Neural cell (in vitro differentiated cells): ENCODE measurements around the gene PPM1N. TPM values are rescaled to one million over a fixed set of nuclear protein-coding genes. Genes with fewer than 3 reads are reported as not detected.

Source experiments
- H2AFZ ChIP-seq: fragments of 200-600, 300-800 bp; sonication (generic), shearing (Covaris generic); 2 replicates; pipeline ENCODE4 v1.6.0; 2014; ENCODE audit warnings: low read depth, mild to moderate bottlenecking, antibody characterized with exemption, low read length, moderate library complexity
- H3F3A ChIP-seq: fragments of 200-600 bp; shearing (Covaris generic); 2 replicates; pipeline ENCODE4 v1.6.1; 2016; ENCODE audit warnings: mild to moderate bottlenecking, moderate library complexity, mixed read lengths, antibody characterized with exemption, low read length; ENCODE audit not compliant: insufficient read depth, poor library complexity, severe bottlenecking
- H3K27ac ChIP-seq: fragments of 200-600, 300-800 bp; sonication (generic), shearing (Covaris generic); 2 replicates; pipeline ENCODE4 v1.5.1; 2014; ENCODE audit warnings: mild to moderate bottlenecking, low read length, moderate library complexity
- H3K27me3 ChIP-seq: fragments of 300-800, 200-600 bp; sonication (generic), shearing (Covaris generic); 2 replicates; pipeline ENCODE4 v1.6.0; 2014; ENCODE audit warnings: mild to moderate bottlenecking, low read depth, low read length, moderate library complexity; ENCODE audit not compliant: insufficient read depth
- H3K36me3 ChIP-seq: fragments of 300-800, 200-600 bp; sonication (generic), shearing (Covaris generic); 2 replicates; pipeline ENCODE4 v1.5.1; 2014; ENCODE audit warnings: mild to moderate bottlenecking, antibody characterized with exemption, low read length, moderate library complexity; ENCODE audit not compliant: insufficient read depth
- H3K4me2 ChIP-seq: fragments of 300-800, 200-600 bp; sonication (generic), shearing (Covaris generic); 2 replicates; pipeline ENCODE4 v1.6.0; 2014; ENCODE audit warnings: mild to moderate bottlenecking, low read length
- H3K4me3 ChIP-seq: fragments of 300-800, 200-600 bp; sonication (generic), shearing (Covaris generic); 2 replicates; pipeline ENCODE4 v1.5.1; 2014; ENCODE audit warnings: mild to moderate bottlenecking, low read length, moderate library complexity
- H3K79me2 ChIP-seq: fragments of 200-600 bp; shearing (Covaris generic); replicated peaks from 2 replicates; pipeline ENCODE4 v1.6.0; 2014; ENCODE audit warnings: mild to moderate bottlenecking, low read length, moderate library complexity; ENCODE audit not compliant: insufficient read depth
- H3K9ac ChIP-seq: fragments of 300-800, 200-600 bp; sonication (generic), shearing (Covaris generic); 2 replicates; pipeline ENCODE4 v1.6.1; 2016; ENCODE audit warnings: mild to moderate bottlenecking, low read length, mixed read lengths
- H3K9me2 ChIP-seq: fragments of 200-600 bp; shearing (Covaris generic); 2 replicates; pipeline ENCODE4 v1.6.1; 2016; ENCODE audit warnings: mild to moderate bottlenecking, low read length, mixed read lengths; ENCODE audit not compliant: insufficient read depth
- H3K9me3 ChIP-seq: fragments of 200-600, 300-800 bp; sonication (generic), shearing (Covaris generic); 2 replicates; pipeline ENCODE4 v1.6.1; 2016; ENCODE audit warnings: mild to moderate bottlenecking, mixed run types, low read length, moderate library complexity, mixed read lengths
- H4K20me1 ChIP-seq: fragments of 200-600 bp; shearing (Covaris generic); 2 replicates; pipeline ENCODE4 v1.6.1; 2016; ENCODE audit warnings: mild to moderate bottlenecking, mixed run types; ENCODE audit not compliant: insufficient read depth
- CTCF ChIP-seq: fragments of 450-650 bp; IDR thresholded peaks from 2 replicates; pipeline ENCODE4 v1.5.1; 2014; ENCODE audit warnings: antibody characterized with exemption, mild to moderate bottlenecking, moderate library complexity; ENCODE audit not compliant: poor library complexity, severe bottlenecking
- EP300 ChIP-seq: fragments of 450-650 bp; conservative IDR thresholded peaks from 2 replicates; pipeline ENCODE4 v1.6.1; 2014; ENCODE audit warnings: antibody characterized with exemption, mild to moderate bottlenecking, moderate library complexity; ENCODE audit not compliant: poor library complexity, severe bottlenecking
- EZH2 ChIP-seq: fragments of 200-600, 300-800 bp; shearing (Covaris generic), sonication (generic); IDR thresholded peaks from 2 replicates; pipeline ENCODE4 v1.6.1; 2014; ENCODE audit warnings: antibody characterized with exemption, low read length, borderline replicate concordance, mild to moderate bottlenecking; ENCODE audit not compliant: insufficient read depth, poor library complexity, severe bottlenecking
- MXI1 ChIP-seq: fragments of 450-650 bp; conservative IDR thresholded peaks from 2 replicates; pipeline ENCODE4 v1.6.1; 2014; ENCODE audit warnings: antibody characterized with exemption, mild to moderate bottlenecking; ENCODE audit not compliant: poor library complexity, severe bottlenecking
- POLR2AphosphoS5 ChIP-seq: IDR thresholded peaks from 2 replicates; pipeline ENCODE4 v1.6.1; 2012
- RAD21 ChIP-seq: fragments of 450-650 bp; conservative IDR thresholded peaks from 2 replicates; pipeline ENCODE4 v1.6.1; 2014; ENCODE audit warnings: antibody characterized with exemption, mild to moderate bottlenecking, moderate library complexity
- REST ChIP-seq: IDR thresholded peaks from 2 replicates; pipeline ENCODE4 v1.6.1; 2012; ENCODE audit warnings: borderline replicate concordance
- SMC3 ChIP-seq: fragments of 450-650 bp; conservative IDR thresholded peaks from 2 replicates; pipeline ENCODE4 v1.6.1; 2014; ENCODE audit warnings: antibody characterized with exemption, mild to moderate bottlenecking, moderate library complexity; ENCODE audit not compliant: poor library complexity
- TAF1 ChIP-seq: IDR thresholded peaks from 2 replicates; pipeline ENCODE4 v1.6.1; 2012; ENCODE audit warnings: low read depth
- polyA plus RNA-seq: library from polyadenylated mRNA; depleted of rRNA; stranded (reverse); fragments of >200 nt; gene quantifications from 2 replicates; pipeline ENCODE4 v1.2.3, GENCODE V29; 2014

PPM1N gene
- polyA plus RNA-seq, 1 donor from 2014 or later = 1.0 TPM

GRCh38 chr19:45503909-45504308 is 5.7 kb downstream of the PPM1N start:
- Histone ChIP-seq H3K9me3 (no peaks in the 10 kb centered on the region), H3F3A (no peaks in the 10 kb centered on the region), H3K9me2 (no peaks in the 10 kb centered on the region), H4K20me1 (no peaks in the 10 kb centered on the region), H3K79me2 (no peaks in the 10 kb centered on the region), H3K27ac (no peak overlapping the region), H3K4me2 (no peak overlapping the region), H3K27me3 (peaks cover 31% of the 10 kb centered on the region), H2AFZ (no peak overlapping the region), H3K36me3 (no peaks in the 10 kb centered on the region), H3K9ac (no peak overlapping the region), H3K4me3 (no peak overlapping the region)
- TF ChIP-seq POLR2AphosphoS5 (no peak), RAD21 (no peak), EZH2 (no peak), CTCF (no peak), REST (no peak)

- no peaks in the 10 kb centered on the region for H3K36me3 ChIP-seq
- no peaks in the 10 kb centered on the region for H3K9me2 ChIP-seq
- H4K20me1 ChIP-seq = no peaks in the 10 kb centered on the region
- no peaks in the 10 kb centered on the region for H3F3A ChIP-seq
- H3K9me3 ChIP-seq = no peaks in the 10 kb centered on the region
- peaks cover 17% of the 10 kb centered on the region for H3K27me3 ChIP-seq
- no peak overlapping the region for H3K27ac ChIP-seq
- no peak overlapping the region for H3K4me3 ChIP-seq
- H3K4me2 ChIP-seq = no peak overlapping the region
- no peak overlapping the region for H3K9ac ChIP-seq
- H3K79me2 ChIP-seq = no peaks in the 10 kb centered on the region
- TF ChIP-seq MXI1 (no peak), TAF1 (no peak), POLR2AphosphoS5 (no peak), SMC3 (no peak), EZH2 (no peak), CTCF (no peak), EP300 (no peak)
- H2AFZ ChIP-seq = no peak overlapping the region
Observed at GRCh38 chr19:45505151-45505995, 7.1 kb downstream of the PPM1N start.
